K562 (cell line): ENCODE data around the gene LBHD1. TPM values are rescaled to one million over a fixed set of nuclear protein-coding genes. Genes with fewer than 3 reads are reported as not detected.
A peak's percentile ranks its signal among the peaks of the same experiment; 100 is the strongest.

Experiments
- BCL6 ChIP-seq: fragments of 250-450 bp; sonication (Bioruptor Pico); IDR thresholded peaks from 2 replicates; pipeline ENCODE4 v1.4.0; 2020
- CHD1 ChIP-seq: fragments of 200-600 bp; sonication (generic); IDR thresholded peaks from one replicate; pipeline ENCODE4 v1.6.1; 2012; ENCODE audit warnings: mild to moderate bottlenecking, moderate library complexity, low read length, inconsistent platforms
- CSDE1 ChIP-seq, 2 experiments: fragments of 450-650 bp; IDR thresholded peaks; 2 replicates each; pipeline ENCODE4 v1.6.1; 2016; ENCODE audit warnings: mild to moderate bottlenecking in 1 of 2
- NFYB ChIP-seq: IDR thresholded peaks from 2 replicates; pipeline ENCODE4 v1.6.1; 2011; ENCODE audit warnings: mild to moderate bottlenecking, moderate library complexity; ENCODE audit not compliant: insufficient read length; ENCODE audit errors: extremely low read depth
- WHSC1 ChIP-seq: IDR thresholded peaks from one replicate; pipeline ENCODE4 v1.6.1; 2012; ENCODE audit warnings: low read length, control low read depth, inconsistent platforms
- ZNF3 ChIP-seq: fragments of 250-450 bp; sonication (Bioruptor Pico); IDR thresholded peaks from 2 replicates; pipeline ENCODE4 v1.5.0; 2021; ENCODE audit warnings: mild to moderate bottlenecking, moderate library complexity
- ZNF311 ChIP-seq: fragments of 250-450 bp; sonication (Bioruptor Pico); IDR thresholded peaks from 2 replicates; pipeline ENCODE4 v1.4.0; 2020; ENCODE audit warnings: mild to moderate bottlenecking, moderate library complexity
- ZNF717 ChIP-seq: fragments of 250-450 bp; sonication (Bioruptor Pico); IDR thresholded peaks from 2 replicates; pipeline ENCODE4 v1.5.0; 2021
- polyA plus RNA-seq, 8 experiments: library from polyadenylated mRNA; depleted of rRNA in 4 of 8; stranded (reverse) in 5 of 8; unstranded in 3 of 8; fragments of >200 nt; fragmentation: Nextera tagmentation in 2 of 8; fragmentation: Illumina TruSeq in 1 of 8; extraction: Ambion mirVana in 2 of 8; extraction: Trizol in 1 of 8; gene quantifications; 2 replicates each; pipeline versions ENCODE4 v1.2.1 to v1.2.3, GENCODE V29; 2011 to 2014; ENCODE audit warnings: inconsistent platforms in 1 of 8, missing spikeins in 1 of 8
- total RNA-seq, 7 experiments: library from RNA; depleted of rRNA in 6 of 7; stranded (reverse); fragments of >200 nt in 6 of 7; fragmentation: Illumina TruSeq in 2 of 7; extraction: Trizol in 2 of 7; gene quantifications; 2 replicates each; pipeline versions ENCODE4 v1.2.1 to v1.2.3, GENCODE V29; 2011 to 2021; ENCODE audit warnings: low replicate concordance in 1 of 7
- TF ChIP-seq, protein P1 (sequence below), 2 experiments: fragments of 450-650 bp; IDR thresholded peaks; 2 replicates each; pipeline ENCODE4 v1.6.1; 2016; ENCODE audit warnings: mild to moderate bottlenecking in 2 of 2, borderline replicate concordance in 1 of 2, low read depth in 1 of 2, moderate library complexity in 1 of 2
- TF ChIP-seq, protein P2 (sequence below): sonication (generic); formaldehyde crosslinking; IDR thresholded peaks from 2 replicates; pipeline ENCODE4 v1.8.0; 2023; ENCODE audit warnings: missing genetic modification reagents, mild to moderate bottlenecking, borderline replicate concordance
- TF ChIP-seq, protein P3 (sequence below): fragments of 250-450 bp; sonication (Bioruptor Pico); IDR thresholded peaks from 2 replicates; pipeline ENCODE4 v1.4.0; 2020; ENCODE audit warnings: borderline replicate concordance

The LBHD1 gene
- total and polyA plus RNA-seq, 9 of the 15 experiments (the other 6 are each of a cell fraction or from before 2014, with no cell fraction given) = 2.6 to 28.0 (median 12.5) TPM

DNA sequence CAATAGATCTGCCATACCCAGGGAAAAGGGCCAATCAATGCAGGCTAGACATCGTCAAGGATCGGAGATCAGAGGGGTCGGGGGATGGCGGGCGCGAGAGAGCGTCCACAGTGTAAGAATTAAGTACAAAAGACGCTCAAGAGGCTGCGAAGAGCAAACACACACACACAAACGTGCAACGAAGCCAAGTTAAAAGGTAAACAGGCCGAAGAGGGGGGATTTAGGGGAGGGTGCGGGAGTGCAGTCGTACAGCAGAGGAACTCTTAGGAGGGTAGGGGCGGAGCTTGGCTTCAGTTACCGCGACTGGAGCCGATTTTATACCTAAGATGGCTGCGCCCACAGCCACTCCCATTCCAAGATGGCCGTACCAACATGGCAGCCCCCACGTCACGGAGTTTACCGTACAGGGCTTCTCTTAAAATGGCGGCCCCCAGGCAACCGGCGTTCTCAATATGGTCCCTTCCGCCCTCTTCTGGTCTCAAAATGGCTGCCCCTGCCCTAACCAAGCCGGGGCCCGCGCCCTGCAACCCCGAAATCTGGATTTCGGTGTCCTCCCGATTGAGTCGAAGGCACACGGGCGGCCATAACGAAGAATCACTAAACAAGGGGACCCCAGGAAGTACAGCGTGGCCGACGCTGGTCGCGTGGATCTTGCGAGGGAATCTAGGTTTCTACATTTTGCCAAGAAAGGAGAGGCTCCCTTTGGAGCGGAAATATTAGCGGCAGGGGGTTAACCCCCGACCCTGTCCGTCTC lies 37.4 kb upstream of the LBHD1 start (continued):
- TF ChIP-seq, protein P1, sequence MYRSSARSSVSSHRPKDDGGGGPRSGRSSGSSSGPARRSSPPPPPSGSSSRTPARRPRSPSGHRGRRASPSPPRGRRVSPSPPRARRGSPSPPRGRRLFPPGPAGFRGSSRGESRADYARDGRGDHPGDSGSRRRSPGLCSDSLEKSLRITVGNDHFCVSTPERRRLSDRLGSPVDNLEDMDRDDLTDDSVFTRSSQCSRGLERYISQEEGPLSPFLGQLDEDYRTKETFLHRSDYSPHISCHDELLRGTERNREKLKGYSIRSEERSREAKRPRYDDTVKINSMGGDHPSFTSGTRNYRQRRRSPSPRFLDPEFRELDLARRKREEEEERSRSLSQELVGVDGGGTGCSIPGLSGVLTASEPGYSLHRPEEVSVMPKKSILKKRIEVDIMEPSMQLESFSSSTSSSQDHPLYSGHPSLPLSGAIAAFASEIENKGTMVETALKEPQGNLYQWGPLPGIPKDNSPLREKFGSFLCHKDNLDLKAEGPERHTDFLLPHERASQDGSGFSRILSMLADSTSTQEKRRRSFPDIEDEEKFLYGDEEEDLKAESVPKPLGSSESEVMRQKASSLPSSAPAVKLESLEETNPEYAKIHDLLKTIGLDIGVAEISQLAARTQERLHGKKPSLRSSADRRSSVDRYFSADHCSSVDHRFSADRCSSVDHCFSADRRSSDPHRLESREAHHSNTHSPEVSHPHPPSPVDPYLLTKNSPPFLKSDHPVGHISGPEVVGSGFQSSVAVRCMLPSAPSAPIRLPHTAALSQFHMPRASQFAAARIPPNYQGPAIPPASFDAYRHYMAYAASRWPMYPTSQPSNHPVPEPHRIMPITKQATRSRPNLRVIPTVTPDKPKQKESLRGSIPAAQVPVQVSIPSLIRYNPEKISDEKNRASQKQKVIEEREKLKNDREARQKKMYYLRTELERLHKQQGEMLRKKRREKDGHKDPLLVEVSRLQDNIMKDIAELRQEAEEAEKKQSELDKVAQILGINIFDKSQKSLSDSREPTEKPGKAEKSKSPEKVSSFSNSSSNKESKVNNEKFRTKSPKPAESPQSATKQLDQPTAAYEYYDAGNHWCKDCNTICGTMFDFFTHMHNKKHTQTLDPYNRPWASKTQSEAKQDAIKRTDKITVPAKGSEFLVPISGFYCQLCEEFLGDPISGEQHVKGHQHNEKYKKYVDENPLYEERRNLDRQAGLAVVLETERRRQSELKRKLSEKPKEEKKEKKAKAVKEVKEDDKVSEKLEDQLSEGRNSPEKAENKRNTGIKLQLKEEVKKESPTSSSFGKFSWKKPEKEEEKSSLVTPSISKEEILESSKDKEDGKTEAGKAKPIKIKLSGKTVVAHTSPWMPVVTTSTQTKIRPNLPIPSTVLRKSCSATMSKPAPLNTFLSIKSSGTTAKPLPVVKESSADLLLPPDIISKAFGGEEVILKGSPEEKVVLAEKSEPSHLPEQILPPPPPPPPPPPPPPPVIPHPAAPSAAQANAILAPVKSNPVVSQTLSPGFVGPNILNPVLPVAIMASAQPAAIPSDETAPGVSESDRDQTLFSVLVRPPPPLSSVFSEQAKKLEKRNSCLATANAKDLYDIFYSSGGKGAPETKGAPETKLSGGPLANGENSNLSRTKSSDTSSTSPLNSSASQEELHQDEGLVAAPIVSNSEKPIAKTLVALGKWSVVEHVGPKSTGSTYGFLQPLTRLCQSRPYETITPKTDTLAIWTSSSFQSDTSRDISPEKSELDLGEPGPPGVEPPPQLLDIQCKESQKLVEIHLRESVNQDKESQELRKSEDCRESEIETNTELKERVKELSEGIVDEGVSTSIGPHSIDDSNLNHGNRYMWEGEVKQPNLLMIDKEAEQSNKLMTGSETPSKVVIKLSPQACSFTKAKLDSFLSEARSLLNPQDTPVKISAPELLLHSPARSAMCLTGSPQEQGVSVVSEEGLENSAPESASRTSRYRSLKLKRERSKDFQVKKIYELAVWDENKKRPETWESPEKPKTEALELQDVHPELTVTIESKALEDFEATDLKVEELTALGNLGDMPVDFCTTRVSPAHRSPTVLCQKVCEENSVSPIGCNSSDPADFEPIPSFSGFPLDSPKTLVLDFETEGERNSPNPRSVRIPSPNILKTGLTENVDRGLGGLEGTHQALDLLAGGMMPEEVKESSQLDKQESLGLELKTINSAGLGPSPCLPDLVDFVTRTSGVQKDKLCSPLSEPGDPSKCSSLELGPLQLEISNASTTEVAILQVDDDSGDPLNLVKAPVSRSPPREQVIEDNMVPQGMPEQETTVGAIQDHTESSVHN (IDR thresholded peaks at IDR 0.05; ENCODE audit: borderline replicate concordance in 1 of 2, low read depth in 1 of 2) = no peak
- TF ChIP-seq NFYB (no peak), CSDE1 (IDR thresholded peaks at IDR 0.05) (peak in 1 of 2 experiments; percentile 88; a peak in 1 of 4 replicates), BCL6 (CRISPR knock-in tag) (no peak), ZNF717 (CRISPR knock-in tag) (no peak), CHD1 (no peak), WHSC1 (no peak), ZNF3 (CRISPR knock-in tag) (no peak), ZNF311 (CRISPR knock-in tag) (no peak)
- TF ChIP-seq, protein P2, sequence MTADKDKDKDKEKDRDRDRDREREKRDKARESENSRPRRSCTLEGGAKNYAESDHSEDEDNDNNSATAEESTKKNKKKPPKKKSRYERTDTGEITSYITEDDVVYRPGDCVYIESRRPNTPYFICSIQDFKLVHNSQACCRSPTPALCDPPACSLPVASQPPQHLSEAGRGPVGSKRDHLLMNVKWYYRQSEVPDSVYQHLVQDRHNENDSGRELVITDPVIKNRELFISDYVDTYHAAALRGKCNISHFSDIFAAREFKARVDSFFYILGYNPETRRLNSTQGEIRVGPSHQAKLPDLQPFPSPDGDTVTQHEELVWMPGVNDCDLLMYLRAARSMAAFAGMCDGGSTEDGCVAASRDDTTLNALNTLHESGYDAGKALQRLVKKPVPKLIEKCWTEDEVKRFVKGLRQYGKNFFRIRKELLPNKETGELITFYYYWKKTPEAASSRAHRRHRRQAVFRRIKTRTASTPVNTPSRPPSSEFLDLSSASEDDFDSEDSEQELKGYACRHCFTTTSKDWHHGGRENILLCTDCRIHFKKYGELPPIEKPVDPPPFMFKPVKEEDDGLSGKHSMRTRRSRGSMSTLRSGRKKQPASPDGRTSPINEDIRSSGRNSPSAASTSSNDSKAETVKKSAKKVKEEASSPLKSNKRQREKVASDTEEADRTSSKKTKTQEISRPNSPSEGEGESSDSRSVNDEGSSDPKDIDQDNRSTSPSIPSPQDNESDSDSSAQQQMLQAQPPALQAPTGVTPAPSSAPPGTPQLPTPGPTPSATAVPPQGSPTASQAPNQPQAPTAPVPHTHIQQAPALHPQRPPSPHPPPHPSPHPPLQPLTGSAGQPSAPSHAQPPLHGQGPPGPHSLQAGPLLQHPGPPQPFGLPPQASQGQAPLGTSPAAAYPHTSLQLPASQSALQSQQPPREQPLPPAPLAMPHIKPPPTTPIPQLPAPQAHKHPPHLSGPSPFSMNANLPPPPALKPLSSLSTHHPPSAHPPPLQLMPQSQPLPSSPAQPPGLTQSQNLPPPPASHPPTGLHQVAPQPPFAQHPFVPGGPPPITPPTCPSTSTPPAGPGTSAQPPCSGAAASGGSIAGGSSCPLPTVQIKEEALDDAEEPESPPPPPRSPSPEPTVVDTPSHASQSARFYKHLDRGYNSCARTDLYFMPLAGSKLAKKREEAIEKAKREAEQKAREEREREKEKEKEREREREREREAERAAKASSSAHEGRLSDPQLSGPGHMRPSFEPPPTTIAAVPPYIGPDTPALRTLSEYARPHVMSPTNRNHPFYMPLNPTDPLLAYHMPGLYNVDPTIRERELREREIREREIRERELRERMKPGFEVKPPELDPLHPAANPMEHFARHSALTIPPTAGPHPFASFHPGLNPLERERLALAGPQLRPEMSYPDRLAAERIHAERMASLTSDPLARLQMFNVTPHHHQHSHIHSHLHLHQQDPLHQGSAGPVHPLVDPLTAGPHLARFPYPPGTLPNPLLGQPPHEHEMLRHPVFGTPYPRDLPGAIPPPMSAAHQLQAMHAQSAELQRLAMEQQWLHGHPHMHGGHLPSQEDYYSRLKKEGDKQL (CRISPR knock-in tag) = no peak
- TF ChIP-seq, protein P3, sequence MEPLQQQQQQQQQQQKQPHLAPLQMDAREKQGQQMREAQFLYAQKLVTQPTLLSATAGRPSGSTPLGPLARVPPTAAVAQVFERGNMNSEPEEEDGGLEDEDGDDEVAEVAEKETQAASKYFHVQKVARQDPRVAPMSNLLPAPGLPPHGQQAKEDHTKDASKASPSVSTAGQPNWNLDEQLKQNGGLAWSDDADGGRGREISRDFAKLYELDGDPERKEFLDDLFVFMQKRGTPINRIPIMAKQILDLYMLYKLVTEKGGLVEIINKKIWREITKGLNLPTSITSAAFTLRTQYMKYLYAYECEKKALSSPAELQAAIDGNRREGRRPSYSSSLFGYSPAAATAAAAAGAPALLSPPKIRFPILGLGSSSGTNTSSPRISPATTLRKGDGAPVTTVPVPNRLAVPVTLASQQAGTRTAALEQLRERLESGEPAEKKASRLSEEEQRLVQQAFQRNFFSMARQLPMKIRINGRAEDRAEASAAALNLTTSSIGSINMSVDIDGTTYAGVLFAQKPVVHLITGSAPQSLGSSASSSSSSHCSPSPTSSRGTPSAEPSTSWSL (CRISPR knock-in tag) = no peak
